ENCODE results near the gene CCDC90B. TPM values are rescaled to one million over a fixed set of nuclear protein-coding genes. Genes with fewer than 3 reads are reported as not detected.

CCDC90B gene
- total and polyA plus RNA-seq, 2 donors (not counting 1 experiment from before 2014, with no cell fraction given): 66.2 to 109 TPM

GRCh38 chr11:83326326-83326725, 40.2 kb upstream of the CCDC90B start:
- TF ChIP-seq CTCF (conservative IDR thresholded peaks at IDR 0.05 in 1 of 2, IDR thresholded peaks at IDR 0.05 in 1 of 2; ENCODE audit: low read depth in 1 of 2, low read length in 2 of 2) (no peak), EZH2 (IDR thresholded peaks at IDR 0.05; ENCODE audit: low read length, missing control alignments) (no peak)
- DNase-seq (ENCODE audit: low read depth in 2 of 2): no peak
- Histone ChIP-seq H3K4me3 (replicated peaks in 1 of 4; ENCODE audit: control extremely low read depth in 1 of 4, insufficient read depth in 1 of 4, low read depth in 3 of 4, low read length in 4 of 4) (no peak overlapping the region), H3K27ac (ENCODE audit: insufficient read depth, low read length) (no peak overlapping the region), H3K36me3 (ENCODE audit: control insufficient read depth, insufficient read depth, low read length) (no peaks in the 10 kb centered on the region), H3K27me3 (ENCODE audit: control insufficient read depth, insufficient read depth, low read length) (no peaks in the 10 kb centered on the region), H3K79me2 (ENCODE audit: control insufficient read depth, insufficient read depth, low read length) (no peaks in the 10 kb centered on the region), H3K4me2 (ENCODE audit: extremely low read depth, insufficient read depth, low read length) (no peak overlapping the region), H3K9ac (ENCODE audit: insufficient read depth, low read length) (no peak overlapping the region), H2AFZ (ENCODE audit: low read length) (no peak overlapping the region), H3K9me3 (ENCODE audit: control insufficient read depth, insufficient read depth, low read depth, low read length) (no peaks in the 10 kb centered on the region), H4K20me1 (ENCODE audit: control insufficient read depth, extremely low read depth, insufficient read depth, low read length) (no peaks in the 10 kb centered on the region), H3K4me1 (ENCODE audit: control insufficient read depth, extremely low read depth, insufficient read depth, low read length) (no peaks in the 10 kb centered on the region)

GRCh38 chr11:83319346-83319745, 33.2 kb upstream of the CCDC90B start:
- H3K27me3 ChIP-seq (ENCODE audit: control insufficient read depth, insufficient read depth, low read length): no peaks in the 10 kb centered on the region
- TF ChIP-seq EZH2 (IDR thresholded peaks at IDR 0.05; ENCODE audit: low read length, missing control alignments) (no peak), CTCF (conservative IDR thresholded peaks at IDR 0.05 in 1 of 2, IDR thresholded peaks at IDR 0.05 in 1 of 2; ENCODE audit: low read depth in 1 of 2, low read length in 2 of 2) (no peak)
- no peaks in the 10 kb centered on the region for H4K20me1 ChIP-seq (ENCODE audit: control insufficient read depth, extremely low read depth, insufficient read depth, low read length)
- H3K9ac ChIP-seq (ENCODE audit: insufficient read depth, low read length): no peak overlapping the region
- H3K79me2 ChIP-seq (ENCODE audit: control insufficient read depth, insufficient read depth, low read length): no peaks in the 10 kb centered on the region
- DNase-seq (ENCODE audit: low read depth in 2 of 2): no peak
- H3K36me3 ChIP-seq (ENCODE audit: control insufficient read depth, insufficient read depth, low read length): no peaks in the 10 kb centered on the region
- no peaks in the 10 kb centered on the region for H3K4me1 ChIP-seq (ENCODE audit: control insufficient read depth, extremely low read depth, insufficient read depth, low read length)
- no peaks in the 10 kb centered on the region for H3K9me3 ChIP-seq (ENCODE audit: control insufficient read depth, insufficient read depth, low read depth, low read length)
- no peak overlapping the region for H3K27ac ChIP-seq (ENCODE audit: insufficient read depth, low read length)
- no peak overlapping the region for H3K4me2 ChIP-seq (ENCODE audit: extremely low read depth, insufficient read depth, low read length)
- no peak overlapping the region for H3K4me3 ChIP-seq (replicated peaks in 1 of 4; ENCODE audit: control extremely low read depth in 1 of 4, insufficient read depth in 1 of 4, low read depth in 3 of 4, low read length in 4 of 4)
- H2AFZ ChIP-seq (ENCODE audit: low read length): no peak overlapping the region

- no peaks in the 10 kb centered on the region for H3K9me3 ChIP-seq (ENCODE audit: control insufficient read depth, insufficient read depth, low read depth, low read length)
- H3K4me1 ChIP-seq (ENCODE audit: control insufficient read depth, extremely low read depth, insufficient read depth, low read length): no peaks in the 10 kb centered on the region
- H3K36me3 ChIP-seq (ENCODE audit: control insufficient read depth, insufficient read depth, low read length): no peaks in the 10 kb centered on the region
- no peaks in the 10 kb centered on the region for H4K20me1 ChIP-seq (ENCODE audit: control insufficient read depth, extremely low read depth, insufficient read depth, low read length)
- no peak overlapping the region for H3K4me2 ChIP-seq (ENCODE audit: extremely low read depth, insufficient read depth, low read length)
- H3K27ac ChIP-seq (ENCODE audit: insufficient read depth, low read length): no peak overlapping the region
- H2AFZ ChIP-seq (ENCODE audit: low read length): no peak overlapping the region
- no peak overlapping the region for H3K9ac ChIP-seq (ENCODE audit: insufficient read depth, low read length)
- no peaks in the 10 kb centered on the region for H3K27me3 ChIP-seq (ENCODE audit: control insufficient read depth, insufficient read depth, low read length)
- TF ChIP-seq EZH2 (IDR thresholded peaks at IDR 0.05; ENCODE audit: low read length, missing control alignments): no peak
- no peak for TF ChIP-seq CTCF (conservative IDR thresholded peaks at IDR 0.05 in 1 of 2, IDR thresholded peaks at IDR 0.05 in 1 of 2; ENCODE audit: low read depth in 1 of 2, low read length in 2 of 2)
- no peak overlapping the region for H3K4me3 ChIP-seq (replicated peaks in 1 of 4; ENCODE audit: control extremely low read depth in 1 of 4, insufficient read depth in 1 of 4, low read depth in 3 of 4, low read length in 4 of 4)
- DNase-seq (ENCODE audit: low read depth in 2 of 2): no peak
- H3K79me2 ChIP-seq (ENCODE audit: control insufficient read depth, insufficient read depth, low read length): no peaks in the 10 kb centered on the region
These were observed 32.8 kb upstream of the CCDC90B start for GRCh38 chr11:83318931-83319330.
